ENCODE data around the gene OXCT2.

OXCT2 gene

GRCh38 chr1:39762550-39763540 lies 8.3 kb downstream of the OXCT2 start:
- DNase-seq, result no peak

GRCh38 chr1:39761557-39762260 lies 9.4 kb downstream of the OXCT2 start:
- DNase-seq, result no peak

- no peak for DNase-seq
These were observed 10.1 kb downstream of the OXCT2 start for GRCh38 chr1:39761016-39761415.

GRCh38 chr1:39760074-39761008 lies 10.8 kb downstream of the OXCT2 start:
- DNase-seq, result no peak

DNA sequence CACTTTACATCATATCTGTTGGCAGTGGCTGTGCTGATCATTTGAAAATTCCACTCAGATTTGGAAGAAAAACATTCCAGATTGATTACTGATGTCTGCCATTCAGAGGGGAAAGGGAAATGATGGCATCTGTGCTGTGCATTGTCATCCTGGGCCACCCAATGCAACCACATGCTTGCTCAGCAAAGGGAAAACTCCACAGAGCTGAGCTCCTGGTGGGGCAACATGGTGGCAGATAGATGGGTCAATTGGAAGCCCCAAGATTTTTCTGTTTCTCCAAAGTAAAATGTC lies 11.8 kb downstream of the OXCT2 start:
- no peak for DNase-seq

- no peak for DNase-seq
These were observed 12.4 kb downstream of the OXCT2 start for GRCh38 chr1:39758556-39759435.

- no peak for DNase-seq
These were observed 13.6 kb downstream of the OXCT2 start for GRCh38 chr1:39757501-39757900.

DNA sequence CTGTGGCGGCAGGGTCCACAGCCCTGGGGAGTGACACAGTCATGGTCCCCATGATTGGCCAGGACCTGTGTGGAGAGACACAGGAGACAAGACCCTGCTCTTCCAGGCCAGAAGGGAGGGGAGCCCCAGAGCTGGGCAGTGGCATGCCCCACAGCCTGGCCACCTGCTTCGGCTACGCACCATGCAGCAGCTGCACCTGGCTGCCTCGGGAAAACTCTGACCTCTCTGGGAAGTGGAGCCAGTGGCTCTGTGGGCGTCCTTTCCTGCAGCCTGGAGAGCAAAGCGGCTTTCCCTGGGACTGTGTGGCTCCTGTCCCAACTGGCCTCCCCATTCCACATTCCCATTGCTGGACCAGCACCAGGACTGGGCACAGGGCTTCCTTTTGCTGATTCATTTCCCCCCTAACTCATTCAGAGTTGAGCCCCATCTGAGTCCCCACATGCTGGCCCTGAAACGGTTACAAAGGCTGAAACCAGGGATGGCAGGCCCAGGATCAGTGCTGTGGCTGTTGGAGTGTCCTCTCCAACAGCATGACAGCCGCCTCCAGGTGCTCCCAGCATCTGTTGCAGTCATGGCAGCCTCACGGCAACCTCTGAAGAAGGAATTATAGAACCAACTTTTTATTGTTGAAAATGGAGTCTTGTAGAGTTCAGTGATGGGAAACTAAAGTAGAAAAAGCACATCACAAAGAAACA lies 15.0 kb downstream of the OXCT2 start:
- DNase-seq, result no peak

DNA sequence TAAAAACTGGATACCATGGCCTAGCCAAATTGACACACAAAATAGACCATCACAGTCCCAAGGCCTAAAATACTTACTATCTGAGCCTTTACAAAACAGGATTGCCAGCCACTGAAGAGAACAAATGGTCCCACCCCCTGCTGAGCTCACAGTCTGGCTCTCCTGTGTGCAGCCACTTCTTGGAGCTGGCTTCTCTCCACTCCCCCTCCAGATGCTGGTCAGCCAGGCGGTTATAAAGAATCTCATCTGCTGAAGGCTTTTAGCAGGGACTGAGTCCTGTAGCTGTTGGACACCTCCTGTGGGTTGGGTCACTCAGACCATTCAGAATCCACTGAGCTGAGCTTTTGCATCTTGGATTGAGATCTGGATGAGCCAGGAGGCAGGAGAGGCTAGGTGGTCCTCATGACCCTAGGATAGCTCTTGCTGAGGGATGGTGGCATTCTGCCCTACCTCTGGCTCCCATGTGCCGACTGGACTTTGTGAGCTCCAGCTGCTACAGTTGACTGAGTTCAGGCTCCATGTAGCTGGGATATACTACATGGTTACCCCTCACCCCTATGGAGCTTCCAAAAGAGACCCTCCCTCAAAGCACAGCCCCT lies 16.1 kb downstream of the OXCT2 start:
- DNase-seq, result no peak

DNA sequence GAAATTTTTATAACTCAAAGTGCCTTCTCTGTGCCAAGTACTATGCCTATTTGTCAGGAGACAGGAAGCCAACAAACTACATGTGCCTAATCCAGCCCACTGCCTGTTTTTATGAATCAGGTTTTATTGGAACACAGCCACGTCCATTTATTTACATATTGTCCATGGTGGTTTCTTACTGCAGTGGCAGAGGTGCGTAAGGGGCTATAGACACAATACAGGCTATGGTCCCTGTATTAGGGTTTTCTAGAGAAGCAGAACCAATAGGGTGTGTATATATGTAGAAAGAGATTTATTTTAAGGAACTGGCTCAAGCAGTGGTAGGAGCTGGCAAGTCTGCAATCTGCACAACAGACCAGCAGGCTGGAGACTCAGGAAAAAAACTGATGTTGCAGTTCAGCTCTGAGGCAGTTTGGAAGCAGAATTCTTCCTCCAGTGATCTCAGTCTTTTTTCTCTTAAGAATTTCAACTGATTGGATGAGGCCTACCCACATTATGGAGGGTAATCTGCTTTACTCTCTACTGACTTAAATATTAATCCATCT lies 17.1 kb downstream of the OXCT2 start:
- no peak for DNase-seq

GRCh38 chr1:39753132-39754025 lies 17.8 kb downstream of the OXCT2 start:
- DNase-seq, result no peak

GRCh38 chr1:39752703-39753102 lies 18.4 kb downstream of the OXCT2 start:
- no peak for DNase-seq

- DNase-seq, result no peak
These were observed 19.6 kb downstream of the OXCT2 start for GRCh38 chr1:39751595-39751994.

- DNase-seq, result no peak
These were observed 26.0 kb downstream of the OXCT2 start for GRCh38 chr1:39745016-39745670.

DNA sequence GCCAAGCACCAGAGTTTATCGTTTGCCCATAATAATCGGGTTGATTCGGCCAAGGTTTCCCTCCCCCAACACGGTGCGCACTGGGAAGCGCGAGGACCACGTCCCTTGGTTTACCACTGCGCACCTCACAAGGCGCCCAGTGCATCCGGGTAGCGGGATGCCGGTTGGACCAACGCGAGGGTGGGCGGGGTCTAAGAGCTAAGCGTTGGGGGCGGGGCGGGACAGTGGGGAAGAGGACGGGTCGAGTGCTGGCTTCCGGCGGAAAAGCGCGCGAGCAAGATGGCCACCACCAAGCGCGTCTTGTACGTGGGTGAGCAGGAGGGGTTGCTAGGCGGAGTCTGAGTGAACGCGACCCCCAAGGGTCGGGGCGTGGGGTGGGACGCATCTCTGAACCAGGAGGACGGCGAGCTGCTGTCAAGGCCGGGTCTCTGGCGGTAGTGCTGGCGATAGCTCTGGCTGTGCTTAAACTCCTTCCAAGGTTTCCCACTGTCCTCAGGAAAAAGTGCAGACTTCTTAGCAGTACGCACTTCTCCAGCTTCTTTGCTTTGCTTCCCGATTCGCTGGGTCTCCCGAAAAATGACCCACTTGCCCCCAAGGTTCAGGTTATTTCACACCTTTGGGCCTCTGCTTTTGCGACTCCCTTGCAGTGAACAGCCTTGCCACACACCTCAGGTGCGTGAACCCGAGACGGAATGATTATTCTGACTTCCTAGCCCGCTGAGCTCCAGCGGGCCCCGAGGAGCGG lies 32.4 kb downstream of the OXCT2 start, which contains the start of gene PPIE:
PPIE (plus strand) TSS at position 261 of the 745 bp plus-strand sequence; CDS start at position 280, 19 bp downstream.
- peak; percentile 93 to 94 for DNase-seq

DNA sequence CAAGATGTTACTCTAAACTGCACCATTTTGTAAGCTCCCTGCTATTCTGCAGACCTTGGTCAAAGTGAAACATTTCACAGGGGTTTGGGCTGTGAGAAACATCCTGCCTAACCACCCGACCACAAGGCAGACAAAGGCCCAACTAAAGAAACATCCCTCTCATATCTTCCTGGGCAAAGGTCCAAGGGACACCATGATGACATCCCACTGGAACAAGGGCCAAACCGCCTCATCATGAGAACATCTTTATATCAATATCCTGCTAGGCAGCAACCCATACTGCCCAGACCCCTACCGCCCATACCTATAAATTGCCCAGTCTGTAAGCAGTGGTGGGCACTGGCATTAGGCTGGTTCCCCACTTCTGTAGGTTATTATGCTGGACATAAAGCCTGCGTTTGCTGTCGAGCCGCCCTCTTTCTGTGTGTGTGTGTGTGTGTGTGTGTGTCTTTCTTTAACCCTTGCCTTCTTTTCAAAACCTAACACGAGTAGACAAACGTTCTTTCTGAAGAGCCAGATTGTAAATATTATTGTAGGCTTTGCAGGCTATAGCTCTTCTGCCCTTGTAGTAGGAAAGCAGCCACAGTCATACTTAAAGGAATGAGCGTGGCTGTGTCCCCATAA lies 33.5 kb downstream of the OXCT2 start:
- no peak for DNase-seq

DNA sequence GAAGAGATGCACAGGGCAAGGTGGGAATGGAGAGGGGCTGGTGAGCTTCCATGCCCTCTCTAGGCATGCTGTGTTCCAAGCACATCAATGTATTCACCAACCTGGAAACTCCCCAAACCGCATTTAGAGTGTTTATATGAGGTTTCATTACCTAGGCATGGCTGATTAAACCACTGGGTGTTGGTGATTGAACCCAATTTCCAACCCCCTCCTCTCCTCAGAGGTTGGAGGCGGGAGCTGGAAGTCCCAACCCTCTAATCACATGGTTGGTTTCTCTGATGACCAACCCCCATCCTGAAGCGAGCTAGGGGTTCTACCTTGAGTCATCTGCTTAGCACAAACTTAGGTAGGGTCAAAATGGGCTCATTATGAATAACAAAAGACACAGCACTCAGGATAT lies 35.4 kb downstream of the OXCT2 start:
- no peak for DNase-seq

DNA sequence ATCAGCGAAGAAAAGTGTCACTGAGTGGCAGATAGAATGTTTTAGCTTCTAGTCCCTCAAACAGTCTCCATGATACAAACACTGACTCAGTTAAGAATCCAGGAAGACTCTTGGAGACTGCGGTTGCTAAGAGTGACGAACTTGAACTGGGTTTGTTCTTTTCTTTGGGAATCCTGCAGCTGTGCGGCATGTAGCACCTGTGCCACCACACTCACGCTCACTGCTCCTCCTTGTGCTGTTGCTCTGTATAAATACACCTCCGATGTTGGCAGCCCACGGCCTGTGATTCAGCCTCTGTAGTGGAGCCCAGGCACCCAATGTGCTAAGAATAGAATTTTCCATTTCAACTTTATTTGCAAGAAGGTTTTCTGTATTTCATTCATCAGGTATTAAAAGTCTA lies 38.0 kb downstream of the OXCT2 start:
- DNase-seq, result no peak
